Activated CD8-positive, alpha-beta memory T cell treated with anti-CD3 and anti-CD28 coated beads for 48 hours (primary cell): Measurements from ENCODE around the gene SPOUT1.
"Not testable (repeated sequence)": the region's sequence is repeated elsewhere in the genome, so short reads cannot be mapped to it uniquely, and the experiment has no call there.

ENCODE experiments used
- DNase-seq, 3 experiments: peaks; one replicate each; pipeline ENCODE4 v3.0.0-alpha.2; 2020; ENCODE audit warnings: low read depth in 2 of 3, low spot score in 2 of 3

Gene SPOUT1

GRCh38 chr9:128780093-128780492 is 49.5 kb downstream of the SPOUT1 start:
- not testable (repeated sequence) for DNase-seq

DNA sequence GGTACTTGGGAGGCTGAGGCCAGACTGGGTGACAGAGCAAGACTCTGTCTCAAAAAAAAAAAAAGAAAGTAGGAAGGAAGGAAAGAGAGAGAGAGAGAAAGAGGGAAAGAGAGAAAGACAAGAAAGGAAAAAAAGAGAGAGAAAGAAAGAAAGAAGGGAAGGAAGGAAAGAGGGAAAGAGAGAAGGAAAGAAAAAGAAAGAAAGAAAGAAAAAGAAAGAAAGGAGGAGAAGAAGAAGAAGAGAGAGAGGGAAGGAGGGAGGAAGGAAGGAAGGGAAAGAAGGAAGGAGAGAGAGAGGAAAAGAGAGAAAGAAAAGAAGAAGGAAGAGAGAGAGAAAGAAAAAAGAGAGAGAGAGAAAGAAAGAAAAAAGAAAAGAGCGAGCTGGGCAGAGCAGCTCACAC is 54.8 kb downstream of the SPOUT1 start:
- DNase-seq: no peak

GRCh38 chr9:128773049-128773448 is 56.5 kb downstream of the SPOUT1 start:
- no peak for DNase-seq

DNA sequence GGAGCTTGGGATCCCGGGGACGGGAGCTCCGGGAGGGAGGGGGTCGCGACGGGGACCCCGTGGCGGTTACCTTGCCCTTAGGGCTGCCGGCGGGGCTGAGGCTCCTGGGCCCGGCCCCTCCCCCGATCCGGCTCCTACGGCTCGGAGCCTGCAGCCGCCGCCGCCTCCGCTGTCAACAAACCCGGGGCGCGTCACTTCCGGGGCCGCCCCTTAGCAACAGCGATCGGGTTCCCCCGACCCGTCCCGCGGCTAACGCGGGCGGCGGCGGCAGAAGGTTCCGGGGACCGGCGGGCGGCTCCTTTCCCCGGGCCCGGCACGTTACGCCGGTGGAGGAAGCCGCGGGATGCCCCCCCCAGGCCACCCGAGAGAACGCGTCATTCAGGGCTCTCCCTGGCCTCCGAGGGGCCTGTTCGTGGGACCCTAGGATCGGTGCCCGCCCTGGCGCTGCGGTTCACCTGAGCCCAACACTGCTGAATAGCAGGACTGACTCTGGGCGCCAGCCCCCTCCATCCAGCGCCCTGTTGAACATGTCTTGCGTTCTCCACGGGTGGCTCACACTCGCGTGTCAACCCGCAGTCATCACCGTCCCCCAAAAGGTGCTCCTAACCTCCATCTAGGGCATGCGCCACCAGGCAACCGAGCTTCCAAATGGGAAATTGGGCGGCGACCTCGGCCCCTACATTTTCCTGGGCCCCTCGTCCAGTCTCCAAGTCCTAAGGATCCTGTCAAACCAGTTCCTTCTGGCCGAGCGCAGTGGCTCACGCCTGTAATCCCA is 57.7 kb downstream of the SPOUT1 start, which contains the start of gene ZER1:
Gene ZER1, minus strand, starts transcription at position 183 of the 775 bp plus-strand sequence. CDS start 16,362 bp downstream, outside the sequence.
- DNase-seq: peak; percentile 81 to 92 (median 89)

DNA sequence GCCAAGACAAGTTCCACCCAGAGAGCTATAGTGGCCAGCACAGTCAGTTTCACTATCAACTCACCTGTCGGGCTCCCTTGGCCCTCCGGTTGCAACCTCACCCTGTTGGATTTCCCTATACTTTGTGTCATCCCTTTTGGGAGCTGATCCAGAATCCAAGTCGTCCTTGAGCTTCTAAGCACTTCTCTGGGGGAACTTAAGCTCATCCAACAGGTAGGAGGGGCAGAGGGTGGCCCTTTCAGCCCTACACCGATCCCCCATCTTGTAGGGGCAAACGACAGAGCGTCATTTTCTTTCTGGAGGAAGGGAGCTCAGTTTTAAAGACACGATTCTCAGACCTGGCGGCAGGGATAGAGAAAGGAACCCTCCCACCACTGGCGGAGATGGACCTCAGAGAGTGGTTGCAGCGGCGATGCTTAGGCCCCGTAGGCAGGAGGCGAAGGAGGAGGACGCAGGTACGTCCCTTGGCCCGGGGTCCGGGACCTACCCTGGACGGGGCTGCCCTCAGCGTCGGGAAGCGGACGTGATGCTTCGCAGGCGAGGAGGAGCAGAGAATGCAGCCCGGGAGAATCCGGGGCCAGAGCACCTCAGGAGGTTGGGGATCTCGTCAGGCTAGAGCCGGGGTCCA is 58.4 kb downstream of the SPOUT1 start:
- no peak for DNase-seq

- no peak for DNase-seq
These were observed 59.1 kb downstream of the SPOUT1 start for GRCh38 chr9:128770286-128771030.
